KOPT-K1 (cell line): ENCODE results near the gene ZC3HAV1.
"Not testable (repeated sequence)": the region's sequence is repeated elsewhere in the genome, so short reads cannot be mapped to it uniquely, and the experiment has no call there.

Experiments
- H3K27ac ChIP-seq: fragments of 200-600 bp; sonication (generic); 2 replicates; pipeline ENCODE4 v1.5.1; 2016; ENCODE audit warnings: antibody characterized with exemption, mild to moderate bottlenecking, low read depth, low read length; ENCODE audit not compliant: poor library complexity, severe bottlenecking
- H3K36me3 ChIP-seq: fragments of 200-600 bp; sonication (generic); 2 replicates; pipeline ENCODE4 v1.5.1; 2017; ENCODE audit warnings: antibody characterized with exemption, mild to moderate bottlenecking, low read length, moderate library complexity; ENCODE audit not compliant: insufficient read depth
- H3K9me3 ChIP-seq: fragments of 200-600 bp; sonication (generic); 2 replicates; pipeline ENCODE4 v1.5.1; 2017; ENCODE audit warnings: antibody characterized with exemption, low read length, mild to moderate bottlenecking; ENCODE audit not compliant: insufficient read depth, poor library complexity, severe bottlenecking

The ZC3HAV1 gene

GRCh38 chr7:139059905-139060304 lies 49.6 kb downstream of the ZC3HAV1 start:
- peaks cover 100% of the 10 kb centered on the region for H3K36me3 ChIP-seq
- no peak overlapping the region for H3K27ac ChIP-seq

GRCh38 chr7:139058943-139059342 lies 50.6 kb downstream of the ZC3HAV1 start:
- Histone ChIP-seq H3K36me3 (peaks cover 100% of the 10 kb centered on the region), H3K27ac (no peak overlapping the region), H3K9me3 (no peaks in the 10 kb centered on the region)

More at GRCh38 chr7:139059905-139060304, 49.6 kb downstream of the ZC3HAV1 start:
- H3K9me3 ChIP-seq: no peaks in the 10 kb centered on the region

- Histone ChIP-seq H3K27ac (no peak overlapping the region), H3K36me3 (peaks cover 100% of the 10 kb centered on the region), H3K9me3 (no peaks in the 10 kb centered on the region)
Measured at GRCh38 chr7:139055674-139056073, 53.8 kb downstream of the ZC3HAV1 start.

- peaks cover 100% of the 10 kb centered on the region for H3K36me3 ChIP-seq
- not testable (repeated sequence) for H3K27ac ChIP-seq, H3K9me3 ChIP-seq
Measured at GRCh38 chr7:139054656-139055055, 54.9 kb downstream of the ZC3HAV1 start.

GRCh38 chr7:139054101-139054500 lies 55.4 kb downstream of the ZC3HAV1 start:
- H3K27ac ChIP-seq: no peak overlapping the region
- H3K9me3 ChIP-seq: no peaks in the 10 kb centered on the region
- H3K36me3 ChIP-seq: peaks cover 100% of the 10 kb centered on the region

DNA sequence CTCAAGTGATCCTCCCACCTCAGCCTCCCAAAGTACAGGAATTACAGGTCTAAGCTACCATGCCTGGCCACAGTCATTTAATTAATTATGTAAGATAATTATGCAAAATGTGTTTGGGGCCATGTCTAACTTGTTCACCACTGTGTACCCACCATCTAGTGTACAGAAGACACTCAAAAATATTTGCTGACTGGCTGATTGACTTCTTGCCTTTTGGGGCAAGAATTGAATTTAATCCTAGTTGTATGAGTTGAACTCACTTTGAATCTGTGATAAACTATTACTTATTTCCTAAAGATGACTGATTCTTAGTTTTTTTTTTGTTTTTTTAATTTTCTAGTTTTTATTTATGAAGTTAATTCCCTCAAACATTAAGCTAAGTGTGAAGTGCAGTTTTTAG lies 57.9 kb downstream of the ZC3HAV1 start:
- Histone ChIP-seq H3K27ac (no peak overlapping the region), H3K36me3 (peaks cover 100% of the 10 kb centered on the region), H3K9me3 (no peaks in the 10 kb centered on the region)

DNA sequence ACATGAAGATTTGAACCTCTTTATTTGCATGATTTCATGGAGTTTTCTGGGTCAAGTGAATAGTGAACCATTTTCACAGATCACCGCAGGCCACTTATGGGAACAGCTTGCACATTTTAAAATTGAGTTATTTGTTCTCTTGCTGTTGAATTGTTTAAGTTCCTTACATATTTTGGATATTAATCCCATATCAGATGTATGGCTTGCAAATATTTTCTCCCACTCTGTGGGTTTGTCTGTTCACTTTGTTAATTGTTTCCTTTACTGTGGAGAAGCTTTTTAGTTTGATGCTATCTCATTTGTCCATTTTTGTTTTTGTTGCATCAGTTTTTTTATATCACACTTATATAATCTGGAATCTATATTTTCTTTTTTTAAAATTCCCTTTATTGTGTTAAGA lies 59.6 kb downstream of the ZC3HAV1 start:
- no peak overlapping the region for H3K27ac ChIP-seq
- H3K36me3 ChIP-seq: peaks cover 97% of the 10 kb centered on the region
- no peaks in the 10 kb centered on the region for H3K9me3 ChIP-seq

DNA sequence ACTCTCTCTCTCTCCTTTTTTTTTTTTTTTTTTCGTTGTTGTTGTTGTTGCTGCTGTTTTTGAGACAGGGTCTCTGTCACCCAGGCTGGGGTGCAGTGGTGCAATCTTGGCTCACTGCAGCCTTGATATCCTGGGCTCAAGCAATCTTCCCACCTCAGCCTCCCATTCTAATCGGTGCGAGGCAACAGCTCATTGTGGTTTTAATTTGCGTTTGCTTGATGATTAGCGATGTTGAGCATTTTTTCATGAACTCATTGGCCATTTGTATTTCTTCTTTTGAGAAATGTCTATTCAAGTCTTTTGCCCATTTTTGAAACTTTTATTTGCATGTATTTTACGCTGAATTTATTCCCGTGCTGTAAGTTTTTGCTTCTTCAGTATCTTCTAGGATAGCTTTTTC lies 60.4 kb downstream of the ZC3HAV1 start:
- Histone ChIP-seq H3K36me3 (peaks cover 97% of the 10 kb centered on the region), H3K9me3 (no peaks in the 10 kb centered on the region)

GRCh38 chr7:139047970-139048369 lies 61.5 kb downstream of the ZC3HAV1 start:
- Histone ChIP-seq H3K9me3 (no peaks in the 10 kb centered on the region), H3K27ac (no peak overlapping the region), H3K36me3 (peaks cover 97% of the 10 kb centered on the region)

More for the DNA sequence above, 60.4 kb downstream of the ZC3HAV1 start:
- no peak overlapping the region for H3K27ac ChIP-seq

GRCh38 chr7:139046143-139046542 lies 63.4 kb downstream of the ZC3HAV1 start:
- Histone ChIP-seq H3K36me3 (peaks cover 84% of the 10 kb centered on the region), H3K9me3 (no peaks in the 10 kb centered on the region), H3K27ac (no peak overlapping the region)

DNA sequence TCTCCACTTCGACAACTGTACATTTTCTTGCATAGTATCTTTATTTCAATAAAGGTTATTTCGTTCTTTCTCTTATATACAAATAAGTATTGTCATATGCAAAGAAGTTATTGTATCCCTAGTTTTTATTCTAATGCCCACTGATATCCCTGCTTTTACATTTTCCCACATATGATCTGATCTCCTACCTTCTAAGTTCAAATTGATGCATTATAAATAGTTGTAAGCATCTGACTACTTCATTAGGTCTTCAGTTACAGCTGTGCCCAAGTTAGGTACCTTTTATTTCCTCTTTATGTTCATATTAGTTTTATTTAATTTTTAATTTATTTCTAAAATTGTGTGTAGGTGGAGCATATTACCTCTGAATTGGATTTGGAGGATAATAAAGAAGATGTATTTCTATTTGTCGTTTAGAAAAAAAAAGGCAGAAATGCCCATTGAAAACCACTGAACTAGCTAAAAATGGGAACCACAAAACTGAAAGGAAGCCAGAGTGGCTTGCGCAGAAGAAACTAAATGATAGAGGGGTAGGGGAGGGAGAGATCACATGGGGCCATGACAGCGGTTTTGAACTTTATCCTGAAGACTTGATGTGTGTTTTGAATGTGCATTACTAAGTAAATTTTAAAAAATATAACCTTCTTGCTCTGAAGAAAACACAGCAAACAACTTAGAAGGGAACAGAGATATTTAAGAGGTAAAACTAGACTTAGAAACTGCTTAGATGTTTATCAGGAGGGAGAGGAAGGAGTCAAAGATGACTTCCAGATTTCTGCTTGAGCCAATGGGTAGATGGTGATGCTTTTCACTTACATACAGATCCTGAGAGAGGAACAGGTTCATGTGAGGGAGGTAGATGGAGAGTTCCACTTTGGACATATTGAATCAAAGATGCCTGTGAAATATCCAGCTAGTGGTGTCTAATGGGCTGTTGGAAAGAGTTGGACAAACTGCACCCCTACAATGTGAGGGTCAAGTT lies 64.4 kb downstream of the ZC3HAV1 start:
- peaks cover 74% of the 10 kb centered on the region for H3K36me3 ChIP-seq
- no peaks in the 10 kb centered on the region for H3K9me3 ChIP-seq
- H3K27ac ChIP-seq: peak overlapping the region; percentile 30

DNA sequence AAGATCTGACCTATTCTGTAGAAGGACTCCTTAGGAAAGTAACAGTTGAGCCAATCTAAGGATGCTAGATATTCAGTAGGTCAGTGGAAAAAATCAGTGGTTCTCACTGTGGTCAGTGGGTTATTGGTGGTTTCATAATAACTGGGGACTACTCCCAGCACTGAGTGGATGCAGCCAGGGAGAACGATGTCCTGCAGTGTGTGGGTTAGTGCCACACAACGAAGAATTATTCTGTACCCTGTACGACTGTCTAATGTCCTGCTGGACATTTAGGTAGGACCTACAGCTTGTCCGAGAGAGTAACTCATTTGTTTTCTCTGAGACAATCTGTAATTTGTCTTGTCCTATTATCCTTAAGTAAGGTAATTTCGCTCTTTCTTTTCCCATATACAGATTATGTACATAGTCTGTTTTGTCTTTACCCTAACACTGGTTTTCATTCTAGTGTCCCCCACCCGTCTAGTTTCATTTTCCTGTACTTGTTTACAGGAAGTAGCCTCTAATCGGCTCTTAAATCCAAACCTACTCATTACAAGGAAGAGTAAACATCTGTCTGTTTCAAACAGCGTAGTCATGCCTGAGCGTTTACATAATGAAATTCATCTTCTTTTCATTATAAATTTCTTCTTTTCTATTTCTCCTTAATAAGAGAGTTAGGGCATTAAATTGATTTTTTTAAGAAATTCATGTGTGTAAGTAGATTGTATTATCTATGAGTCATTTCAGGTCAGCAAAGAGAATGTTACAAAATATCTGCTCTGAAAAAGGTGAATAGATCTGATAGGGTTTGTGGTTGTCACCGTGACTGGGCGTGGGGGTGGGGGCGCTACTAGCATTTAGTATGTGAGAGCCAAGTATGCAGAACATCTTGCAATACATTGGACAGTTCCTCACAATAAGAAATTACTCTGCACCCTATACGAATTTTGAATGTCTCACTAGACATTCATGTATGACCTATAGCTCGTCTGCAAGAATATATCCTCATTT lies 65.4 kb downstream of the ZC3HAV1 start:
- H3K27ac ChIP-seq: peak overlapping the region; percentile 41
- H3K9me3 ChIP-seq: no peaks in the 10 kb centered on the region
- peaks cover 64% of the 10 kb centered on the region for H3K36me3 ChIP-seq

DNA sequence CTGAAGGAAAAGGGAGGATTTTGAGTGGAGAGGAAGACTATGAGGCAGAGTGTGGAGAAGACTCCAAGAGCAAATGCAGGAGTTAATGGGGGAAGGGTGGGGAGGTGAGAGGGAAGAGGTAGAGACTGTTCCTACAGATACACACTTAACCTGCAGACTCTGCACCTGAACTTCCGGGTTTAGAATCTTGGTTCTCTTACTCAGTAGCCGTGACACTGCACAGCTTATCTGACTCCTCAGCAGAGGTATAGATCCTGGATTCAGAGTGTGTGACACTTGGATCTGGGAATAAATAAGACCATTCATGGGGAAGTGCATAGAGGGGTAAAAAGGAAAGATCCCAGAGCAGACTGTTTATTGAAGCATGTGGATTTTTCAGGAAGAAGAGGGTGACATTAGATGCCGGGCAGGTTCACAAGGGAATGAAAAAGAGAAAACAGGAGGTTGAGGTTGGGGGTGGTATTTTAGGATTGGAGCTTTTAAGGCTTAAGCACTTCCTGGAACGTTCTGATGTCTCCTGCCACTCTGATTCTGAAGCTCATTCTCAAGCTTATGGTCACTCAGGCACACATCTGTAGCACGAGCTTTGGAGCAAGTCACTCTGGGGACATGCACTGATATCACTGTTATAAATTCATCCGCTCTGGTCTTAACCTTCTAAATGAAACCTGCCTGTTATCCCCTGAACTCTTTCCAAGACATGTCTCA lies 68.0 kb downstream of the ZC3HAV1 start:
- Histone ChIP-seq H3K9me3 (no peaks in the 10 kb centered on the region), H3K36me3 (peaks cover 38% of the 10 kb centered on the region), H3K27ac (no peak overlapping the region)

DNA sequence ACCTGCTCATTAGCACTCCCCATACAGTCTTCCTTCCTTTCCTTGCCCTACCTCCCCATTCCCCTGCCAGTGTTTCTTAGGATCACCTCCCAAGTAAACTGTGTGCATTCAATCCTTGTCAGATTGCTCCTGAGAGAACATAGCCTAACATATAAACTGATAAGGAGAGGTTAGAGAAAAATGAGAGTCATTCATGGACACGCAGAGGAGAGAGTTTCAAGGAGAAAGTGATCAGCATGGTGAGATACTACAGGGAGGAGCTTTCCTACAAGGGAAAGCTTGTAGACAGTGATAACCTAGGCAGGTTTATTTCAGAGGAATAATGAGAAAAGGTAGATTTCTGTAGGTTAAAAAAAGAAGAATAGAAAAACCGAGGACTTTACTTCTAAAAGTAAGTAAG lies 70.8 kb downstream of the ZC3HAV1 start:
- Histone ChIP-seq H3K27ac (no peak overlapping the region), H3K9me3 (no peaks in the 10 kb centered on the region), H3K36me3 (peaks cover 22% of the 10 kb centered on the region)
